ENCODE results near the gene DNAJC11. TPM values are rescaled to one million over a fixed set of nuclear protein-coding genes. Genes with fewer than 3 reads are reported as not detected.
A peak's percentile ranks its signal among the peaks of the same experiment; 100 is the strongest.

The DNAJC11 gene
- total RNA-seq, 1 experiment from 2014 or later = 33.4 TPM

DNA sequence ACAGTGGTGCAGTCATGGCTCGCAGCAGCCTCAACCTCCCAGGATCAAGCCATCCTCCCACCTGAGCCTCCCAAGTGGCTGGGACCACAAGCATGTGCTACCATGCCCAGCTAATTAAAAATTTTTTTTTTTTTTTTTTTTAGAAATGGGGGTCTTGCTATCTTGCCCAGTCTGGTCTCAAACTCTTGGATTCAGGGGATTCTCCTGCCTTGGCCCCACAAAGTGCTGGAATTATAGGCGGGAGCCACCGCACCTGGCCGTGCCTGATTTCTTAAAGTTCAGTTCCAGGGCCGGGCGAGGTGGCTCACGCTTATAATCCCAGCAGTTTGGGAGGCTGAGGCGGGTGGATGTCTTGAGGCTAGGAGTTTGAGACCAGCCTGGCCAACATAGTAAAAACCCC lies 70.6 kb downstream of the DNAJC11 start:
- peaks cover 20% of the 10 kb centered on the region for H3K79me2 ChIP-seq (ENCODE audit: low read length)
- peaks cover 8% of the 10 kb centered on the region for H3K4me1 ChIP-seq (ENCODE audit: low read length)
- H3K9me2 ChIP-seq (replicated peaks; ENCODE audit: insufficient read depth, low read length) = no peaks in the 10 kb centered on the region
- no peaks in the 10 kb centered on the region for H4K20me1 ChIP-seq (ENCODE audit: insufficient read depth, low read depth, low read length)
- no peaks in the 10 kb centered on the region for H3K27me3 ChIP-seq (ENCODE audit: low read length)
- DNase-seq = no peak
- no peak overlapping the region for H3K4me2 ChIP-seq (ENCODE audit: low read depth, low read length, poor library complexity, severe bottlenecking)
- H3K36me3 ChIP-seq (ENCODE audit: insufficient read depth, low read length) = 0 out of 2 replicates have a peak, but pooled peaks cover 4% of the 10 kb centered on the region
- no peak overlapping the region for H2AFZ ChIP-seq (ENCODE audit: low read length)
- H3K9ac ChIP-seq (ENCODE audit: low read length) = no peak overlapping the region
- no peak overlapping the region for H3K27ac ChIP-seq (ENCODE audit: low read length)
- no peak overlapping the region for H3K4me3 ChIP-seq (ENCODE audit: low read length)
- no peaks in the 10 kb centered on the region for H3K9me3 ChIP-seq (ENCODE audit: low read length)

DNA sequence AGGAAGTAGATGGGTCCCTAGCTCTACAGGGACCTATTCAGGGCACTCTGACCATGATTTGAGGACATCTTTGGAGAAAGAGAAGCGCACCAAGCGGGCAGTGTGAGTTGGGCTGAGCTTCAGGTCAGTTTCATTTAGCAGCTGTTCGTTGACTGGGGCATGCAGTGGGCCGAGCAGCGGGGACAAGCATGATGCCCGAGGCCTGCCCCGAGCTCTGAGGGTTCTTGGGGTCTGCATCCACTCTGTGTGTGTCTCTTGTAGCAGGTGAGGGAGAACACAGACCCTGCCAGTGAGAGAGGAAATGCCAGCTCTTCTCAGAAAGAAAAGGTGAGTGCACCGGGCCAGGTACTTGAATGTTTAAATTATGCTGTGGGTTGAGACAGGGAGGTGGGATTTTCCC lies 71.6 kb downstream of the DNAJC11 start:
- Histone ChIP-seq H3K79me2 (ENCODE audit: low read length) (peaks cover 28% of the 10 kb centered on the region), H3K4me1 (ENCODE audit: low read length) (peaks cover 7% of the 10 kb centered on the region), H3K9me3 (ENCODE audit: low read length) (no peaks in the 10 kb centered on the region), H4K20me1 (ENCODE audit: insufficient read depth, low read depth, low read length) (no peaks in the 10 kb centered on the region), H2AFZ (ENCODE audit: low read length) (no peak overlapping the region), H3K9me2 (replicated peaks; ENCODE audit: insufficient read depth, low read length) (no peaks in the 10 kb centered on the region), H3K4me3 (ENCODE audit: low read length) (no peak overlapping the region), H3K27ac (ENCODE audit: low read length) (no peak overlapping the region), H3K36me3 (ENCODE audit: insufficient read depth, low read length) (0 out of 2 replicates have a peak, but pooled peaks cover 4% of the 10 kb centered on the region), H3K27me3 (ENCODE audit: low read length) (no peaks in the 10 kb centered on the region), H3K4me2 (ENCODE audit: low read depth, low read length, poor library complexity, severe bottlenecking) (no peak overlapping the region), H3K9ac (ENCODE audit: low read length) (no peak overlapping the region)
- DNase-seq = no peak

DNA sequence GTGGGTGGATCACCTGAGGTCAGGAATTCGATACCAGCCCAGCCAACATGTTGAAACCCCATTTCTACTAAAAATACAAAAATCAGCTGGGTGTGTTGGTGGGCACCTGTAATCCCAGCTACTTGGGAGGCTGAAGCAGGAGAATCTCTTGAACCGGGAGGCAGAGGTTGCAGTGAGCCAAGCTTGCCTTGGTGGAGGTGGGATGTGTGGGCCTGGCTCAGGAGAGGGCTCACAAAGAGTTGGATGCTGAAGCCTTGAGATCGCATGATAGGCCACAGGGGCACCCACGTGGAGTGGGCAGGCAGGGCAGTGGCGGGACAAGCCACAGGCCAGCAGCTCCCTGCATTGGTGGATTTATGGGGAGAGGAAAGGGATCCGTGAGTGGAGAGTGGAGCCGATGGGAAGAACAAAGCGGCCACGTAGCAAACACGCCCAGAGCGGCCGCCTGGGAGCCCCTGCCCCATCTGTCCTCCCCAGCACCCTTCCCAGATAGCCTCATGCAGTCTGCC lies 72.6 kb downstream of the DNAJC11 start:
- no peak overlapping the region for H2AFZ ChIP-seq (ENCODE audit: low read length)
- H3K79me2 ChIP-seq (ENCODE audit: low read length) = peaks cover 28% of the 10 kb centered on the region
- DNase-seq = no peak
- H3K9me3 ChIP-seq (ENCODE audit: low read length) = no peaks in the 10 kb centered on the region
- H3K4me2 ChIP-seq (ENCODE audit: low read depth, low read length, poor library complexity, severe bottlenecking) = no peak overlapping the region
- no peak overlapping the region for H3K4me3 ChIP-seq (ENCODE audit: low read length)
- H3K36me3 ChIP-seq (ENCODE audit: insufficient read depth, low read length) = 0 out of 2 replicates have a peak, but pooled peaks cover 4% of the 10 kb centered on the region
- no peaks in the 10 kb centered on the region for H4K20me1 ChIP-seq (ENCODE audit: insufficient read depth, low read depth, low read length)
- no peaks in the 10 kb centered on the region for H3K27me3 ChIP-seq (ENCODE audit: low read length)
- no peak overlapping the region for H3K27ac ChIP-seq (ENCODE audit: low read length)
- peaks cover 12% of the 10 kb centered on the region for H3K4me1 ChIP-seq (ENCODE audit: low read length)
- H3K9me2 ChIP-seq (replicated peaks; ENCODE audit: insufficient read depth, low read length) = no peaks in the 10 kb centered on the region
- H3K9ac ChIP-seq (ENCODE audit: low read length) = no peak overlapping the region

DNA sequence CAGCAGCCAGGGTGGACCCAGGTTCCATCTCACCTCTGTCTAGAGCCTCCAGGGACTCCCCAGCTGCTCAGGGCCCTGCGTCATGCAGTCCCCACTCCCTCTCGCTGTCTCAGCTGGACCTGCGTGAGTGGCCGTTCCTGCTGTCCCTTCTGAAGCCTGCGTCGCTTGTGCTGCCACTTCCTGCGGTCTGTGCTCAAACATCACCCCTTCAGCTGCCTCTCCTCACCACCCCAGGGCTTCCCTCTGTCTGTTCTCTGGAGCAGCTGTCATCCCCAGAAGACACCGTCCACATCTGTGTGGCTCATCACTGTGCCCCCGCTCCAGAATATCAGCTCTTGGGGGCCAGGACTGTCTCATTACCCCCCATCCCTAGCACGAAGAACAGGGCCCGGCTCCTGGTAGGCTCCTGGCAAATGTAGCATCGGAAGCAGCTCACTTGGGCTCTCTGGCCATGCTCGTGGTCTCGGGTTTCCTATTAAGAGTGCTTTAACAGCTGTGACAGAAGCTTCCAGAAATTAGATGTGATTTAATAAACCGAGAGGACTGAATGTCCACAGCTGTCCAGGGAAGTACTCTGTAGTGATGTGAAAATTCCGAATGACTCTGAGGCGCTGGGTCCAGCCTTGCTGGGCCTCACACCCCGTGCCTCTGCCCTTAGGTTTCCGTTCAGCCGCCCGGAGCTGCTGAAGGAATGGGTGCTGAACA lies 73.6 kb downstream of the DNAJC11 start:
- Histone ChIP-seq H3K4me2 (ENCODE audit: low read depth, low read length, poor library complexity, severe bottlenecking) (no peak overlapping the region), H3K4me3 (ENCODE audit: low read length) (no peak overlapping the region), H2AFZ (ENCODE audit: low read length) (no peak overlapping the region), H4K20me1 (ENCODE audit: insufficient read depth, low read depth, low read length) (no peaks in the 10 kb centered on the region), H3K9me3 (ENCODE audit: low read length) (no peaks in the 10 kb centered on the region), H3K9ac (ENCODE audit: low read length) (no peak overlapping the region), H3K36me3 (ENCODE audit: insufficient read depth, low read length) (0 out of 2 replicates have a peak, but pooled peaks cover 3% of the 10 kb centered on the region), H3K9me2 (replicated peaks; ENCODE audit: insufficient read depth, low read length) (no peaks in the 10 kb centered on the region), H3K27ac (ENCODE audit: low read length) (no peak overlapping the region), H3K27me3 (ENCODE audit: low read length) (no peaks in the 10 kb centered on the region), H3K79me2 (ENCODE audit: low read length) (peaks cover 28% of the 10 kb centered on the region), H3K4me1 (ENCODE audit: low read length) (peaks cover 23% of the 10 kb centered on the region)
- no peak for DNase-seq

DNA sequence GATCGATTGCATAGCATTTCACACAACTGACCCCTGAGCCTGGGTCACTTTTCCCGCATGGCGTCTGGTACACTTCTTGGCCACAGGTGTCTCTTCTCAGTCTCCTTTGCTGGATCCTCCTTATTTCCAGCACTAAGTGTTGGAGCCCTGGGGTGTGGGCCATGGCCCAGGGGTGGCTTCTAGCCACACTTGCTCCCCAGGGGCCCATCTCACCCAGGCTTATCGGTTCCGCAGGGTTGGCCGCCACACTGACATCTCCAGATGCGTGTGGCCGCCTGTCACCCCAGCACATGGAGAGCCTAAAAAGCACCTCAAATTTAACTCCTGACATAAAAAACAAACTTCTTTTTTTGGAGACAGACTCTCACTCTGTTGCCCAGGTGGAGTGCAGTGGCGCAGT lies 74.6 kb downstream of the DNAJC11 start:
- no peak for DNase-seq
- Histone ChIP-seq H3K4me1 (ENCODE audit: low read length) (peaks cover 28% of the 10 kb centered on the region), H3K9ac (ENCODE audit: low read length) (no peak overlapping the region)

DNA sequence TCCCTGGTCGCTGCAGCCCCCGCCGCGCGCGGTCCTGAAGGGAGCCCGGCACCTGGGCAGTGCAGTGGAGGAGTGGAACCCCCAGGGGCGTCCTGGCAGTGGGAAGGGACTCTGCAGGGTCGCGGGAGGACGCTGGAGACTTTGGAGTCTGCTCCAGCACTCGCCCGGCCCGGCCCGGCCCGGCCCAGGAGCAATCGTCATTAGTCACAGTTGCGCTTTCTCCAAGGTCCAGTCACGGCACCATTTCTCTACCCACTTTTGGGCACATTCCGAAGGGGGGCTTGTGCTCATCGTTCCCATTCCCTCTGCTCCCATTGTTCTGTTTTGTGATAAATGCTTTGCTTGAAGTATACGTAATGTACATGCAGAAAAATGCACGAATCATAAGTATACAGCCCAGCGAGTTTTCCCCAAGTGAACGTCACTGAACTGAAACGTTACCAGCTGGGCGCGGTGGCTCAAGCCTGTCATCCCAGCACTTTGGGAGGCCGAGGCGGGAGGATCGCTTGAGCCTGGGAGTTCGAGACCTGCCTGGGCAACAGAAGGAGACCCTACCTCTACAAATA lies 75.9 kb downstream of the DNAJC11 start:
- Histone ChIP-seq H3K4me1 (ENCODE audit: low read length) (peaks cover 28% of the 10 kb centered on the region), H2AFZ (ENCODE audit: low read length) (0 out of 2 replicates have a peak overlapping the region, but pooled peaks have one; percentile 45), H3K27ac (ENCODE audit: low read length) (peak overlapping the region; percentile 32; the same call in 1 of the 2 replicates), H3K36me3 (ENCODE audit: insufficient read depth, low read length) (0 out of 2 replicates have a peak, but pooled peaks cover 3% of the 10 kb centered on the region), H3K9ac (ENCODE audit: low read length) (peak overlapping the region; percentile 89), H3K79me2 (ENCODE audit: low read length) (peaks cover 28% of the 10 kb centered on the region), H3K4me2 (ENCODE audit: low read depth, low read length, poor library complexity, severe bottlenecking) (peak overlapping the region; percentile 98), H3K9me3 (ENCODE audit: low read length) (no peaks in the 10 kb centered on the region), H3K27me3 (ENCODE audit: low read length) (no peaks in the 10 kb centered on the region), H3K4me3 (ENCODE audit: low read length) (peak overlapping the region; percentile 83), H3K9me2 (replicated peaks; ENCODE audit: insufficient read depth, low read length) (no peaks in the 10 kb centered on the region), H4K20me1 (ENCODE audit: insufficient read depth, low read depth, low read length) (no peaks in the 10 kb centered on the region)
- peak; percentile 56 for DNase-seq

More for the DNA sequence above, 74.6 kb downstream of the DNAJC11 start:
- no peak overlapping the region for H3K4me3 ChIP-seq (ENCODE audit: low read length)
- H3K27ac ChIP-seq (ENCODE audit: low read length) = no peak overlapping the region
- H3K4me2 ChIP-seq (ENCODE audit: low read depth, low read length, poor library complexity, severe bottlenecking) = no peak overlapping the region
- no peaks in the 10 kb centered on the region for H3K27me3 ChIP-seq (ENCODE audit: low read length)
- H4K20me1 ChIP-seq (ENCODE audit: insufficient read depth, low read depth, low read length) = no peaks in the 10 kb centered on the region
- H3K9me3 ChIP-seq (ENCODE audit: low read length) = no peaks in the 10 kb centered on the region
- no peaks in the 10 kb centered on the region for H3K9me2 ChIP-seq (replicated peaks; ENCODE audit: insufficient read depth, low read length)
- no peak overlapping the region for H2AFZ ChIP-seq (ENCODE audit: low read length)
- H3K36me3 ChIP-seq (ENCODE audit: insufficient read depth, low read length) = 0 out of 2 replicates have a peak, but pooled peaks cover 3% of the 10 kb centered on the region
- peaks cover 28% of the 10 kb centered on the region for H3K79me2 ChIP-seq (ENCODE audit: low read length)

DNA sequence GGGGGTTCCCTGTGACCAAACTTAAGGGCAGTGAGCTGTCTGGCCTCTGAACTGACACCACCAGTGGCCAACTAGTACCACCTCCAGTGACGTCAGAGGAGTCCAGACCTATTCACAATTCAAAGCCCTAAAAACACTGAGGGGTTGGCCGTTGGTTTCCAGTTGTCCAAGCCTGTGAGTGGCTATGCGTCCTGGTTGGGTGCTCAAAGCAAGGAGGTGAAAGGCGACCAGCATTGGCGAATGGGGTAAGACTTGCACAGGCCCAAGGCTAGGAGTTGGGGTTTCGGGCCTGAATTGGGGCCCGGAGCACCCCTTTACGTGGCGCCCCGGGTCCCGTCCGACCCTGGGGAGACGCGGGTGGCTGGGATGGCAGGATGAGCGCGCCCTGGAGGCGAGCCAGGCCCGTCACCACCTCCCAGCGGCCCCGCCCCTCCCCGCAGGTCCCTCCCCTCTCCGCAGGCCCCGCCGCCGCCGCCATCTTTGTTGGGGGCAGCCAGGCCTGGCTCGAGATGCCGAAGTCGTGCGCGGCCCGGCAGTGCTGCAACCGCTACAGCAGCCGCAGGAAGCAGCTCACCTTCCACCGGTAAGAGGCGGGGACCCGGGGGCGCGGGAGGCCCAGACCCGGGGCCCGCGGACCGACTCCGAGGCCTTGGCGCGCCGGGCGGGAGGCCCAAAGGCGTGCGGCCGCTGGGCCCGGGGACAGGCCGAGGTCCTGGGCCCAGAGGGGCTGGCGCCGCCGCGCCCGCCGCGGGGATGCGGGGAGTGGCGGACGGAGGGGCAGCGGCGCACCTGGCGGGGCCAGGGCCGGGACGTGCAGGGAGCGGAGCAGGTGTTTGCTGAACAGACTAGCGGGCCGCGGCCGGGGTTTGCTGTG lies 76.7 kb downstream of the DNAJC11 start, which contains the start of gene THAP3:
THAP3 (plus strand) TSS at position 159 of the 874 bp plus-strand sequence; CDS start at position 510, 351 bp downstream.
- Histone ChIP-seq H3K36me3 (ENCODE audit: insufficient read depth, low read length) (0 out of 2 replicates have a peak, but pooled peaks cover 3% of the 10 kb centered on the region), H3K79me2 (ENCODE audit: low read length) (peaks cover 28% of the 10 kb centered on the region), H3K9me2 (replicated peaks; ENCODE audit: insufficient read depth, low read length) (no peaks in the 10 kb centered on the region), H3K4me3 (ENCODE audit: low read length) (peak within 1 kb of the TSS; percentile 83), H3K27me3 (ENCODE audit: low read length) (no peaks in the 10 kb centered on the region), H3K9ac (ENCODE audit: low read length) (peak within 1 kb of the TSS; percentile 89), H3K27ac (ENCODE audit: low read length) (peak within 1 kb of the TSS; percentile 55), H3K4me2 (ENCODE audit: low read depth, low read length, poor library complexity, severe bottlenecking) (peak within 1 kb of the TSS; percentile 98), H4K20me1 (ENCODE audit: insufficient read depth, low read depth, low read length) (no peaks in the 10 kb centered on the region), H3K9me3 (ENCODE audit: low read length) (no peaks in the 10 kb centered on the region), H3K4me1 (ENCODE audit: low read length) (peaks cover 28% of the 10 kb centered on the region), H2AFZ (ENCODE audit: low read length) (0 out of 2 replicates have a peak within 1 kb of the TSS, but pooled peaks have one; percentile 45)
- peak; percentile 95 for DNase-seq
